HG03432 (cell line): Measurements from ENCODE around the gene STYXL1.
"Not testable (repeated sequence)": the region's sequence is repeated elsewhere in the genome, so short reads cannot be mapped to it uniquely, and the experiment has no call there.

Source experiments
- ATAC-seq: cut with Tn5 transposase; IDR thresholded peaks from one replicate; pipeline ENCODE4 v1.9.1; 2021; ENCODE audit warnings: mild to moderate bottlenecking, moderate library complexity; ENCODE audit not compliant: unreplicated experiment

STYXL1 gene, protein sequence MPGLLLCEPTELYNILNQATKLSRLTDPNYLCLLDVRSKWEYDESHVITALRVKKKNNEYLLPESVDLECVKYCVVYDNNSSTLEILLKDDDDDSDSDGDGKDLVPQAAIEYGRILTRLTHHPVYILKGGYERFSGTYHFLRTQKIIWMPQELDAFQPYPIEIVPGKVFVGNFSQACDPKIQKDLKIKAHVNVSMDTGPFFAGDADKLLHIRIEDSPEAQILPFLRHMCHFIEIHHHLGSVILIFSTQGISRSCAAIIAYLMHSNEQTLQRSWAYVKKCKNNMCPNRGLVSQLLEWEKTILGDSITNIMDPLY

GRCh38 chr7:76047811-76048667 is at the start of gene STYXL1, which contains the start of gene MDH2:
Gene STYXL1 (minus strand): TSS chr7:76048000. CDS start chr7:76030523, 17,477 bp downstream.
Gene MDH2 (plus strand): TSS chr7:76048106. CDS start chr7:76048161, 55 bp downstream.
- peak; percentile 96 for ATAC-seq

GRCh38 chr7:76095908-76096307 is 48.1 kb upstream of the STYXL1 start:
- no peak for ATAC-seq

DNA sequence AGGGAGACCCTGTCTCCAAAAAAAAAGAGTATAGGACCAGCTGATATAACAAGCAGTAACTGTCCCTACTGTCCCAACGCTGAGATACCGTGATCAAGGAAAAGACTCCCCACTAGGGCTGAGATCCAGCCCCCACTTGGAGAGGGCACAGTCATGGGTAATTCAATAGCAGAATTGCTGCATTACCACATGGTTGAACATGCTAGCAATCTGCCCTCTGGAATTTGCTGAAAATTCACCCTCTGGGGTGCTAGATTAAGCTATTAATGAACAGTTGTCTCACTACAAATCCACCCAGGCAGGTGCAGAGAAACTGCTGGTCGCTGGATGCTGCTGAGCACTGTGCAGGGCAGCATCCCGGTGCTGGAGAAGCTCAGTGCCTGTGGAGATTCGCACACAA is 46.5 kb upstream of the STYXL1 start:
- ATAC-seq, result not testable (repeated sequence)

GRCh38 chr7:76093531-76093930 is 45.7 kb upstream of the STYXL1 start:
- ATAC-seq, result not testable (repeated sequence)

GRCh38 chr7:76091506-76091905 is 43.7 kb upstream of the STYXL1 start:
- no peak for ATAC-seq

DNA sequence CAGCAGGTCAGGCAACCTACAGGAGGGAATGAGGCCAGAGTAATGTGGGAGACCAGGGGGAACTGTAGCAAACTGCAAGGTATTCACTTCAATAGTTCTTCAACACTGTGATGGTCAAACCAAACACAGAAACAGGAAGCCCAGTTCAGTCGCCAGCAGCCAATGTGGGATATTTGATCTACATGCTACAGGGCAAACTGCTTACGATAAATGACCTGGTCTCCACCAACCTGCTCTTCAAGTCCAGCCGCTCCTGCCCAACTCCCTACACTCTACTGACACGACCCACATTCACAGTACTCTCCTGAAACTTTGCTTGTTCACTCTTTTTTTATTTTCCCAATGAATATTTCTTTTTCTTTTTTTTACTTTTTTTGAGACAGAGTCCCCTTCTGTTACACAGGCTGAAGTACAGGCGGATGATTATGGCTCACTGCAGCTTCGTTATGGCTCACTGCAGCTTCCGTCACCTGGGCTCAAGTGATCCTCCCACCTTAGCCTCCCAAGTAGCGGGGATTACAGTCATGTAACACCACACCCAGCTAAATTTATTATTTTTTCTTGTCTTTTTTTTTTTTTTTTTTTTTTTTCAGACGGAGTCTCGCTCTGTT is 42.2 kb upstream of the STYXL1 start:
- no peak for ATAC-seq

- ATAC-seq, result not testable (repeated sequence)
These were observed 39.6 kb upstream of the STYXL1 start for GRCh38 chr7:76087362-76087791.

GRCh38 chr7:76086070-76086469 is 38.3 kb upstream of the STYXL1 start:
- ATAC-seq, result no peak

DNA sequence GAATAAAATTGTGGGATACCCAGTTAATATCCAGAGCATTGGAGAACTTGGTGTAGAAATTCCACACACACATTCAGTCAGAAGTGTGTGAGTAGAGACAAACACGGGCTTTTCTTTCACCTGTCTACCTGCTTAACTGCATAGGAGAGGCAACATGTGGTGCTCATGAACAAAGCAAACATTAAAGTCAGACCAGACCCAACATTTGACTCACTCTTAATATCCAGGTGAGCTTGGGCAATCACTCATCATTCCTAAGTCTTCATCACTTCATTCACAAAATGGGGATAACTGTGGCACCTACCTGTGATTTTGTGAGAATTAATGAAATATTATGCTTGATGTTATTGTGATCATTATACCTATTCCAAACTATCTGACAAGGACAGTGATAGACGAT is 36.3 kb upstream of the STYXL1 start:
- not testable (repeated sequence) for ATAC-seq

GRCh38 chr7:76080204-76080603 is 32.4 kb upstream of the STYXL1 start:
- ATAC-seq, result no peak

- no peak for ATAC-seq
These were observed 29.6 kb upstream of the STYXL1 start for GRCh38 chr7:76077435-76077834.

GRCh38 chr7:76076995-76077394 is 29.2 kb upstream of the STYXL1 start:
- no peak for ATAC-seq

GRCh38 chr7:76074972-76075370 is 27.2 kb upstream of the STYXL1 start:
- ATAC-seq, result no peak

- no peak for ATAC-seq
These were observed 26.6 kb upstream of the STYXL1 start for GRCh38 chr7:76074306-76074971.

DNA sequence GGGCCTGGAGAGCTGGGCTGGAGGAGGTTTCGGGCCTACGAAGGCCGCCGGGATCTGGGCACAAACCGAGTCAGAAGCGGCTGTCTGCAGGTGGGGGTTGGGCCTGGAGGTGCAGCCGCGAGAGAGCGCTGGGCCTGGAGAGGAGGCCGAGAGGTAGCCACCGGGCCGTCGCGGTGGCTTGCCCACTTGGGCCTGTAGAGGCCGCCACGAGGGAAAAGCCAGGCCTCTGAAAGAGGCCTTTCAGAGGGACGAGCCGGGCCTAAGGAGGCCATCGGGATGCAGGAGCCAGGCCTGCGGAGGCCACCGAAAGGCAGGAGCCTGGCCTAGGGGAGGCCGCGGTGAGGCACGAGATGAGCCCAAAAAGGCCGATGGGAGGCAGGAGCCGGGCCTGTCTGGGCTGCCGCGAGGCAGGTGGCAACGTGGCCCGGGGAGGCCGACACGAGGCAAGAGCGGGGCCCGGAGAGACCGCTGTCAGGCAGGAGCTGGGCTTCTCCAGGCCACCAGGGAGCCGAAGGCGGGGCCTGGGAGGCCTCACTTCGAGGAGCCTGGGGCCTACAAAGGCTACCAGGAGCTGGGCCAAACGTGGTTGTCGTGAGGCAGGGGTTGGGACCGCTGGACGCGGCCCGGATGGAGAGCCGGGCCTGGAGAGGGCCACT is 25.7 kb upstream of the STYXL1 start:
- no peak for ATAC-seq

- ATAC-seq, result no peak
These were observed 24.7 kb upstream of the STYXL1 start for GRCh38 chr7:76072243-76073148.

- no peak for ATAC-seq
These were observed 23.8 kb upstream of the STYXL1 start for GRCh38 chr7:76071316-76072242.

GRCh38 chr7:76069238-76069638 is 21.4 kb upstream of the STYXL1 start:
- no peak for ATAC-seq
